Ishikawa (cell line): ENCODE data around the gene SNAPIN.

Experiments used
- CREB1 ChIP-seq: IDR thresholded peaks from 2 replicates; pipeline ENCODE4 v1.6.1; 2012; ENCODE audit warnings: low read depth
- EP300 ChIP-seq: IDR thresholded peaks from 2 replicates; pipeline ENCODE4 v1.6.1; 2012; ENCODE audit warnings: borderline replicate concordance
- FOXM1 ChIP-seq: IDR thresholded peaks from 2 replicates; pipeline ENCODE4 v1.6.1; 2012; ENCODE audit warnings: low read depth, borderline replicate concordance
- NFIC ChIP-seq: IDR thresholded peaks from 2 replicates; pipeline ENCODE4 v1.6.1; 2012
- TAF1 ChIP-seq: IDR thresholded peaks from 2 replicates; pipeline ENCODE4 v1.6.1; 2012; ENCODE audit warnings: low read depth, mild to moderate bottlenecking
- TCF12 ChIP-seq: IDR thresholded peaks from 2 replicates; pipeline ENCODE4 v1.6.1; 2012; ENCODE audit warnings: low read depth
- TEAD4 ChIP-seq: IDR thresholded peaks from 2 replicates; pipeline ENCODE4 v1.6.1; 2012
- TF ChIP-seq, protein P1 (sequence below): IDR thresholded peaks from 2 replicates; pipeline ENCODE4 v1.6.1; 2012
- TF ChIP-seq, protein P2 (sequence below): IDR thresholded peaks from 2 replicates; pipeline ENCODE4 v1.6.1; 2012

DNA sequence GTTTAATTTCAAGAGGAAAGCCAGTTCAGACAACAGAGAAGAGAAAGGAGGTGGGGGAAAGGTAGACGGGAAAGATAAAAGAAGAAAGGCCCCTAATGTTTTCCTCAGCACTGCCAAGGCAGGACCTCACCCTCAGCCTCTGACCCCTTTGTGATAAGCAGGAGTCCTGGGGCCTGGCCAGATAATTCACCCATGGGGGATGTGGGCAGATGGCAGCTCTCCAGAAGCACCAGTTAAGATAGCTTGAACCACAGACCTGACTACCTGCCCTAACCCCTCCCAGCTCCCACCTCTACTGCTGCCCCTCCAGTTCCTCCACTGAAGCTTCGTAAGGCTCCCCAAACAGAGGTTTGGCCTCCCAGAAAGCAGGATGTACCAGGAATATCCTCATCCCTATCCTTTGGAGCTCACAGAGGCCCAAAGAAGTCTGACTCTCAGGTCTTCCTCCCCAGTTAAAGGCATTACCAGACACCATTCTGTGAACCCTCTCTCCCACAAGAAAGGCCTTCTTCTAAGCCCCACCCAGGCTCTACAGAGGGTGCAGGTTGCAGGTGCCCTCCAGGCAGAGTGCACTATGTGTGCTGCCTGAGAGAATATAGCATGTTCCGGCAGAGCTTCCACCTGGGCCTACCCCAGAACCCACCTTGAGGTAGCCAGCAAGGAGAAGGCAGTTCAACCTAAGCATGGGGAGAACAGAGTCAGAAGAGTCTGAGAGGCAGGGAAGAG lies 9.2 kb upstream of the SNAPIN start:
- TF ChIP-seq, protein P1, sequence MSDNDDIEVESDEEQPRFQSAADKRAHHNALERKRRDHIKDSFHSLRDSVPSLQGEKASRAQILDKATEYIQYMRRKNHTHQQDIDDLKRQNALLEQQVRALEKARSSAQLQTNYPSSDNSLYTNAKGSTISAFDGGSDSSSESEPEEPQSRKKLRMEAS, result no peak
- TF ChIP-seq, protein P2, sequence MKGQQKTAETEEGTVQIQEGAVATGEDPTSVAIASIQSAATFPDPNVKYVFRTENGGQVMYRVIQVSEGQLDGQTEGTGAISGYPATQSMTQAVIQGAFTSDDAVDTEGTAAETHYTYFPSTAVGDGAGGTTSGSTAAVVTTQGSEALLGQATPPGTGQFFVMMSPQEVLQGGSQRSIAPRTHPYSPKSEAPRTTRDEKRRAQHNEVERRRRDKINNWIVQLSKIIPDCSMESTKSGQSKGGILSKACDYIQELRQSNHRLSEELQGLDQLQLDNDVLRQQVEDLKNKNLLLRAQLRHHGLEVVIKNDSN, result no peak
- no peak for TF ChIP-seq TAF1
- no peak for TF ChIP-seq EP300
- no peak for TF ChIP-seq TEAD4
- no peak for TF ChIP-seq NFIC
- TF ChIP-seq FOXM1, result no peak
- TF ChIP-seq TCF12, result no peak
- TF ChIP-seq CREB1, result no peak
